Testis (tissue), 2 donors: Measurements from ENCODE around the gene SERPINE2.

ENCODE experiments used
- CTCF ChIP-seq, 3 experiments: fragments of 450-650 bp in 2 of 3; fragments of 200-600 bp in 1 of 3; sonication (generic) in 1 of 3; IDR thresholded peaks; one replicate each; pipeline ENCODE4 v1.5.1; 2016 to 2019; ENCODE audit warnings: antibody characterized with exemption in 3 of 3, mild to moderate bottlenecking in 2 of 3, moderate library complexity in 1 of 3
- POLR2A ChIP-seq: fragments of 450-650 bp; IDR thresholded peaks from one replicate; pipeline ENCODE4 v1.6.1; 2017; ENCODE audit warnings: antibody characterized with exemption, mild to moderate bottlenecking, moderate library complexity

- TF ChIP-seq CTCF (IDR thresholded peaks at IDR 0.05) (no peak), POLR2A (no peak)
Observed at GRCh38 chr2:224008702-224009261, 30.3 kb downstream of the SERPINE2 start.
